Dermis blood vessel endothelial cell (primary cell): Measurements from ENCODE around the gene GJB5. TPM values are rescaled to one million over a fixed set of nuclear protein-coding genes. Genes with fewer than 3 reads are reported as not detected.
"Not testable (repeated sequence)": the region's sequence is repeated elsewhere in the genome, so short reads cannot be mapped to it uniquely, and the experiment has no call there.

Experiments
- DNase-seq: peaks from one replicate; pipeline ENCODE4 v3.0.0; 2010
- total RNA-seq: library from RNA; depleted of rRNA; stranded (reverse); fragments of >200 nt; gene quantifications from 2 replicates; pipeline ENCODE4 v1.2.3, GENCODE V29; 2014

GJB5 gene
- total RNA-seq, 1 donor from 2014 or later = 0.17 TPM

- no peak for DNase-seq
Observed at GRCh38 chr1:34746101-34746500, 8.7 kb upstream of the GJB5 start.

GRCh38 chr1:34746785-34747637, 7.8 kb upstream of the GJB5 start:
- DNase-seq = no peak

GRCh38 chr1:34747638-34747941, 7.3 kb upstream of the GJB5 start:
- no peak for DNase-seq

GRCh38 chr1:34749992-34750391, 4.9 kb upstream of the GJB5 start:
- DNase-seq = no peak

- no peak for DNase-seq
Observed at GRCh38 chr1:34750610-34751009, 4.2 kb upstream of the GJB5 start.

- no peak for DNase-seq
Observed at GRCh38 chr1:34753163-34753562, 1.7 kb upstream of the GJB5 start.

- DNase-seq = no peak
Observed at GRCh38 chr1:34755961-34756360, 1.1 kb downstream of the GJB5 start.

- DNase-seq = no peak
Observed at GRCh38 chr1:34757386-34757785, 2.5 kb downstream of the GJB5 start.

GRCh38 chr1:34758751-34759150, 3.9 kb downstream of the GJB5 start:
- DNase-seq = no peak

- DNase-seq = no peak
Observed at GRCh38 chr1:34759503-34760357, 4.9 kb downstream of the GJB5 start, which contains the start of gene GJB4. TSS of gene GJB4 (plus strand) at chr1:34759740. CDS start at chr1:34761255, 1,515 bp downstream.

GRCh38 chr1:34761176-34761761, 6.4 kb downstream of the GJB5 start:
- no peak for DNase-seq

- no peak for DNase-seq
Observed at GRCh38 chr1:34761776-34762307, 7.0 kb downstream of the GJB5 start.

GRCh38 chr1:34762474-34763141, 7.8 kb downstream of the GJB5 start:
- no peak for DNase-seq

- DNase-seq = no peak
Observed at GRCh38 chr1:34763142-34763781, 8.4 kb downstream of the GJB5 start.

GRCh38 chr1:34768856-34769255, 14.0 kb downstream of the GJB5 start:
- no peak for DNase-seq

- DNase-seq = no peak
Observed at GRCh38 chr1:34770891-34771504, 16.2 kb downstream of the GJB5 start.

- DNase-seq = no peak
Observed at GRCh38 chr1:34771573-34772371, 16.9 kb downstream of the GJB5 start.

- DNase-seq = not testable (repeated sequence)
Observed at GRCh38 chr1:34773114-34773513, 18.3 kb downstream of the GJB5 start.

- no peak for DNase-seq
Observed at GRCh38 chr1:34774957-34775356, 20.1 kb downstream of the GJB5 start.

GRCh38 chr1:34776911-34777310, 22.1 kb downstream of the GJB5 start:
- DNase-seq = no peak
